Islet of Langerhans (tissue), 1 donor: Measurements from ENCODE around the gene NCMAP.
A peak's percentile ranks its signal among the peaks of the same experiment; 100 is the strongest.

Experiments
- FAIRE-seq: peaks from one replicate; lab custom pipeline; 2011; peaks lifted over from hg19 to GRCh38; lab: Jason Lieb, UNC

Gene NCMAP

GRCh38 chr1:24570265-24571125 lies 14.6 kb downstream of the NCMAP start:
- no peak for FAIRE-seq

GRCh38 chr1:24572301-24572700 lies 16.4 kb downstream of the NCMAP start:
- no peak for FAIRE-seq

- no peak for FAIRE-seq
These were observed 20.2 kb downstream of the NCMAP start for GRCh38 chr1:24575905-24576587.

- no peak for FAIRE-seq
These were observed 23.0 kb downstream of the NCMAP start for GRCh38 chr1:24578846-24579245.

GRCh38 chr1:24580756-24581155 lies 24.9 kb downstream of the NCMAP start:
- FAIRE-seq, result no peak

- no peak for FAIRE-seq
These were observed 28.3 kb downstream of the NCMAP start for GRCh38 chr1:24584171-24584647.

GRCh38 chr1:24586119-24586518 lies 30.2 kb downstream of the NCMAP start:
- FAIRE-seq, result no peak

GRCh38 chr1:24586970-24587820 lies 31.3 kb downstream of the NCMAP start:
- FAIRE-seq, result peak; percentile 92

GRCh38 chr1:24588573-24588972 lies 32.7 kb downstream of the NCMAP start:
- FAIRE-seq, result no peak

- FAIRE-seq, result no peak
These were observed 33.3 kb downstream of the NCMAP start for GRCh38 chr1:24589200-24589599.

- no peak for FAIRE-seq
These were observed 35.9 kb downstream of the NCMAP start for GRCh38 chr1:24591781-24592180.

- FAIRE-seq, result no peak
These were observed 38.4 kb downstream of the NCMAP start for GRCh38 chr1:24594328-24594598.

GRCh38 chr1:24596401-24596880 lies 40.6 kb downstream of the NCMAP start:
- FAIRE-seq, result no peak

GRCh38 chr1:24599265-24599664 lies 43.4 kb downstream of the NCMAP start:
- FAIRE-seq, result no peak

GRCh38 chr1:24600551-24600950 lies 44.7 kb downstream of the NCMAP start:
- FAIRE-seq, result no peak

- FAIRE-seq, result no peak
These were observed 49.8 kb downstream of the NCMAP start for GRCh38 chr1:24605534-24606295.

- no peak for FAIRE-seq
These were observed 50.4 kb downstream of the NCMAP start for GRCh38 chr1:24606296-24606605.

- FAIRE-seq, result no peak
These were observed 50.7 kb downstream of the NCMAP start for GRCh38 chr1:24606621-24607020.

GRCh38 chr1:24609949-24610517 lies 54.1 kb downstream of the NCMAP start:
- FAIRE-seq, result no peak

- no peak for FAIRE-seq
These were observed 63.5 kb downstream of the NCMAP start for GRCh38 chr1:24619376-24619775.

GRCh38 chr1:24620678-24621077 lies 64.8 kb downstream of the NCMAP start:
- no peak for FAIRE-seq

GRCh38 chr1:24621121-24621520 lies 65.2 kb downstream of the NCMAP start:
- no peak for FAIRE-seq
